ENCODE results near the gene SPDYA.

Gene SPDYA

GRCh38 chr2:28810384-28811285 is at the start of gene SPDYA:
Gene SPDYA (plus strand): TSS chr2:28810834. CDS start chr2:28816015, 5,181 bp downstream.
- Histone ChIP-seq H3K27me3 (ENCODE audit: low read depth, low read length) (no peaks in the 10 kb centered on the region), H3K36me3 (ENCODE audit: control insufficient read depth in 1 of 2, insufficient read depth in 2 of 2, low read length in 2 of 2) (peaks cover 0 to 3% of the 10 kb centered on the region in 2 donors), H3K4me1 (ENCODE audit: control insufficient read depth in 1 of 2, insufficient read depth in 2 of 2, low read length in 2 of 2) (peaks cover 0 to 8% of the 10 kb centered on the region in 2 donors), H3K27ac (ENCODE audit: low read length) (no peak within 1 kb of the TSS), H3K9me3 (ENCODE audit: control insufficient read depth in 1 of 2, low read length in 2 of 2) (no peaks in the 10 kb centered on the region), H3K4me3 (ENCODE audit: low read depth in 1 of 2, low read length in 2 of 2) (peak within 1 kb of the TSS; percentile 46 to 68)

- Histone ChIP-seq H3K27me3 (ENCODE audit: low read depth, low read length) (no peaks in the 10 kb centered on the region), H3K27ac (ENCODE audit: low read length) (no peak overlapping the region), H3K36me3 (ENCODE audit: control insufficient read depth in 1 of 2, insufficient read depth in 2 of 2, low read length in 2 of 2) (peaks cover 0 to 3% of the 10 kb centered on the region in 2 donors), H3K9me3 (ENCODE audit: control insufficient read depth in 1 of 2, low read length in 2 of 2) (no peaks in the 10 kb centered on the region), H3K4me3 (ENCODE audit: low read depth in 1 of 2, low read length in 2 of 2) (no peak overlapping the region), H3K4me1 (ENCODE audit: control insufficient read depth in 1 of 2, insufficient read depth in 2 of 2, low read length in 2 of 2) (peaks cover 23 to 76% of the 10 kb centered on the region in 2 donors)
These were observed 49.2 kb upstream of the SPDYA start for GRCh38 chr2:28761420-28761819.

GRCh38 chr2:28764909-28765711 is 45.5 kb upstream of the SPDYA start:
- Histone ChIP-seq H3K36me3 (ENCODE audit: control insufficient read depth in 1 of 2, insufficient read depth in 2 of 2, low read length in 2 of 2) (no peaks in the 10 kb centered on the region), H3K27ac (ENCODE audit: low read length) (no peak overlapping the region), H3K27me3 (ENCODE audit: low read depth, low read length) (no peaks in the 10 kb centered on the region), H3K4me3 (ENCODE audit: low read depth in 1 of 2, low read length in 2 of 2) (no peak overlapping the region), H3K9me3 (ENCODE audit: control insufficient read depth in 1 of 2, low read length in 2 of 2) (no peaks in the 10 kb centered on the region), H3K4me1 (ENCODE audit: control insufficient read depth in 1 of 2, insufficient read depth in 2 of 2, low read length in 2 of 2) (peaks cover 14 to 69% of the 10 kb centered on the region in 2 donors)

GRCh38 chr2:28766070-28766469 is 44.6 kb upstream of the SPDYA start:
- H3K9me3 ChIP-seq (ENCODE audit: control insufficient read depth in 1 of 2, low read length in 2 of 2) = no peaks in the 10 kb centered on the region
- H3K4me1 ChIP-seq (ENCODE audit: control insufficient read depth in 1 of 2, insufficient read depth in 2 of 2, low read length in 2 of 2) = peaks cover 14 to 73% of the 10 kb centered on the region in 2 donors
- H3K27ac ChIP-seq (ENCODE audit: low read length) = no peak overlapping the region

GRCh38 chr2:28767337-28767736 is 43.3 kb upstream of the SPDYA start:
- Histone ChIP-seq H3K4me3 (ENCODE audit: low read depth in 1 of 2, low read length in 2 of 2) (no peak overlapping the region), H3K9me3 (ENCODE audit: control insufficient read depth in 1 of 2, low read length in 2 of 2) (no peaks in the 10 kb centered on the region), H3K27ac (ENCODE audit: low read length) (no peak overlapping the region), H3K27me3 (ENCODE audit: low read depth, low read length) (no peaks in the 10 kb centered on the region), H3K4me1 (ENCODE audit: control insufficient read depth in 1 of 2, insufficient read depth in 2 of 2, low read length in 2 of 2) (peaks cover 11 to 76% of the 10 kb centered on the region in 2 donors), H3K36me3 (ENCODE audit: control insufficient read depth in 1 of 2, insufficient read depth in 2 of 2, low read length in 2 of 2) (no peaks in the 10 kb centered on the region)

More at GRCh38 chr2:28766070-28766469, 44.6 kb upstream of the SPDYA start:
- Histone ChIP-seq H3K36me3 (ENCODE audit: control insufficient read depth in 1 of 2, insufficient read depth in 2 of 2, low read length in 2 of 2) (no peaks in the 10 kb centered on the region), H3K4me3 (ENCODE audit: low read depth in 1 of 2, low read length in 2 of 2) (no peak overlapping the region), H3K27me3 (ENCODE audit: low read depth, low read length) (no peaks in the 10 kb centered on the region)

- no peak overlapping the region for H3K27ac ChIP-seq (ENCODE audit: low read length)
- H3K4me1 ChIP-seq (ENCODE audit: control insufficient read depth in 1 of 2, insufficient read depth in 2 of 2, low read length in 2 of 2) = peaks cover 5 to 75% of the 10 kb centered on the region in 2 donors
- H3K9me3 ChIP-seq (ENCODE audit: control insufficient read depth in 1 of 2, low read length in 2 of 2) = no peaks in the 10 kb centered on the region
- no peaks in the 10 kb centered on the region for H3K36me3 ChIP-seq (ENCODE audit: control insufficient read depth in 1 of 2, insufficient read depth in 2 of 2, low read length in 2 of 2)
- no peaks in the 10 kb centered on the region for H3K27me3 ChIP-seq (ENCODE audit: low read depth, low read length)
- no peak overlapping the region for H3K4me3 ChIP-seq (ENCODE audit: low read depth in 1 of 2, low read length in 2 of 2)
These were observed 42.2 kb upstream of the SPDYA start for GRCh38 chr2:28768422-28768821.

- no peaks in the 10 kb centered on the region for H3K36me3 ChIP-seq (ENCODE audit: control insufficient read depth in 1 of 2, insufficient read depth in 2 of 2, low read length in 2 of 2)
- H3K27ac ChIP-seq (ENCODE audit: low read length) = no peak overlapping the region
- H3K9me3 ChIP-seq (ENCODE audit: control insufficient read depth in 1 of 2, low read length in 2 of 2) = no peaks in the 10 kb centered on the region
- H3K4me1 ChIP-seq (ENCODE audit: control insufficient read depth in 1 of 2, insufficient read depth in 2 of 2, low read length in 2 of 2) = peaks cover 5 to 78% of the 10 kb centered on the region in 2 donors
- no peaks in the 10 kb centered on the region for H3K27me3 ChIP-seq (ENCODE audit: low read depth, low read length)
- H3K4me3 ChIP-seq (ENCODE audit: low read depth in 1 of 2, low read length in 2 of 2) = no peak overlapping the region
These were observed 41.7 kb upstream of the SPDYA start for GRCh38 chr2:28768952-28769351.

GRCh38 chr2:28772351-28772750 is 38.3 kb upstream of the SPDYA start:
- Histone ChIP-seq H3K4me1 (ENCODE audit: control insufficient read depth in 1 of 2, insufficient read depth in 2 of 2, low read length in 2 of 2) (peaks cover 5 to 72% of the 10 kb centered on the region in 2 donors), H3K27ac (ENCODE audit: low read length) (no peak overlapping the region), H3K36me3 (ENCODE audit: control insufficient read depth in 1 of 2, insufficient read depth in 2 of 2, low read length in 2 of 2) (no peaks in the 10 kb centered on the region), H3K9me3 (ENCODE audit: control insufficient read depth in 1 of 2, low read length in 2 of 2) (no peaks in the 10 kb centered on the region), H3K27me3 (ENCODE audit: low read depth, low read length) (no peaks in the 10 kb centered on the region), H3K4me3 (ENCODE audit: low read depth in 1 of 2, low read length in 2 of 2) (no peak overlapping the region)

GRCh38 chr2:28776471-28776870 is 34.2 kb upstream of the SPDYA start:
- no peak overlapping the region for H3K27ac ChIP-seq (ENCODE audit: low read length)
- no peak overlapping the region for H3K4me3 ChIP-seq (ENCODE audit: low read depth in 1 of 2, low read length in 2 of 2)
- no peaks in the 10 kb centered on the region for H3K9me3 ChIP-seq (ENCODE audit: control insufficient read depth in 1 of 2, low read length in 2 of 2)
- H3K36me3 ChIP-seq (ENCODE audit: control insufficient read depth in 1 of 2, insufficient read depth in 2 of 2, low read length in 2 of 2) = peaks cover 26% of the 10 kb centered on the region in 2 donors
- H3K4me1 ChIP-seq (ENCODE audit: control insufficient read depth in 1 of 2, insufficient read depth in 2 of 2, low read length in 2 of 2) = peaks cover 0 to 44% of the 10 kb centered on the region in 2 donors
- H3K27me3 ChIP-seq (ENCODE audit: low read depth, low read length) = no peaks in the 10 kb centered on the region

- peaks cover 38 to 41% of the 10 kb centered on the region in 2 donors for H3K36me3 ChIP-seq (ENCODE audit: control insufficient read depth in 1 of 2, insufficient read depth in 2 of 2, low read length in 2 of 2)
- peaks cover 0 to 27% of the 10 kb centered on the region in 2 donors for H3K4me1 ChIP-seq (ENCODE audit: control insufficient read depth in 1 of 2, insufficient read depth in 2 of 2, low read length in 2 of 2)
- no peaks in the 10 kb centered on the region for H3K9me3 ChIP-seq (ENCODE audit: control insufficient read depth in 1 of 2, low read length in 2 of 2)
- no peaks in the 10 kb centered on the region for H3K27me3 ChIP-seq (ENCODE audit: low read depth, low read length)
- no peak overlapping the region for H3K27ac ChIP-seq (ENCODE audit: low read length)
- no peak overlapping the region for H3K4me3 ChIP-seq (ENCODE audit: low read depth in 1 of 2, low read length in 2 of 2)
These were observed 32.2 kb upstream of the SPDYA start for GRCh38 chr2:28778392-28778791.

GRCh38 chr2:28779001-28779400 is 31.6 kb upstream of the SPDYA start:
- H3K9me3 ChIP-seq (ENCODE audit: control insufficient read depth in 1 of 2, low read length in 2 of 2) = no peaks in the 10 kb centered on the region
- no peak overlapping the region for H3K27ac ChIP-seq (ENCODE audit: low read length)
- H3K36me3 ChIP-seq (ENCODE audit: control insufficient read depth in 1 of 2, insufficient read depth in 2 of 2, low read length in 2 of 2) = peaks cover 38 to 47% of the 10 kb centered on the region in 2 donors
- H3K4me1 ChIP-seq (ENCODE audit: control insufficient read depth in 1 of 2, insufficient read depth in 2 of 2, low read length in 2 of 2) = peaks cover 0 to 21% of the 10 kb centered on the region in 2 donors
- no peak overlapping the region for H3K4me3 ChIP-seq (ENCODE audit: low read depth in 1 of 2, low read length in 2 of 2)
- H3K27me3 ChIP-seq (ENCODE audit: low read depth, low read length) = no peaks in the 10 kb centered on the region

Measured in muscle layer of duodenum (tissue), 2 donors.